Colonic mucosa (tissue), 4 donors: ENCODE data around the gene BDH1. TPM values are rescaled to one million over a fixed set of nuclear protein-coding genes. Genes with fewer than 3 reads are reported as not detected.

Source experiments
- DNase-seq: peaks from one replicate; pipeline ENCODE4 v3.0.0-alpha.2; 2020
- H3K27ac ChIP-seq: fragments of 200-600 bp; one replicate; pipeline ENCODE4 v1.8.0; 2021
- H3K27me3 ChIP-seq: fragments of 200-600 bp; one replicate; pipeline ENCODE4 v1.8.0; 2021
- H3K36me3 ChIP-seq: fragments of 200-600 bp; one replicate; pipeline ENCODE4 v1.8.0; 2021
- H3K4me1 ChIP-seq: fragments of 200-600 bp; one replicate; pipeline ENCODE4 v1.8.0; 2021; ENCODE audit warnings: mild to moderate bottlenecking
- H3K4me3 ChIP-seq: fragments of 200-600 bp; one replicate; pipeline ENCODE4 v1.8.0; 2021
- H3K9ac ChIP-seq, 2 donors: one replicate each; pipeline ENCODE4 v1.7.0; 2013; ENCODE audit warnings: control low read depth in 2 of 2, low read depth in 2 of 2, low read length in 2 of 2
- H3K9me3 ChIP-seq: fragments of 200-600 bp; one replicate; pipeline ENCODE4 v1.8.0; 2021
- CTCF ChIP-seq: fragments of 200-600 bp; IDR thresholded peaks from one replicate; pipeline ENCODE4 v1.8.0; 2022; ENCODE audit warnings: antibody characterized with exemption, mild to moderate bottlenecking
- intact Hi-C: fragments of 100-400 bp; cut with DNase I; formaldehyde crosslinking; loops from one replicate; pipeline ENCODE4 v1.14.1; 2022
- total RNA-seq, 2 donors: library from RNA; stranded (reverse); fragmentation: NEBNext Ultra II Directional in 1 of 2; extraction: Animal tissue kit (Norgen Biotek cat#: 25700) in 1 of 2; gene quantifications; one replicate each; pipeline ENCODE4 v1.2.1, GENCODE V29; 2021
- donor health status: healthy.
- donor health status: DM: no; HTN: no; CAD: no.
- donor health status: DM: no; HTN: no; CAD: no.

The BDH1 gene
- total RNA-seq, 2 donors from 2014 or later = 154 to 180 TPM

GRCh38 chr3:197495999-197496745 is 59.6 kb downstream of the BDH1 start:
- H3K27me3 ChIP-seq = no peaks in the 10 kb centered on the region
- H3K9ac ChIP-seq = no peak overlapping the region
- H3K27ac ChIP-seq = no peak overlapping the region
- no peaks in the 10 kb centered on the region for H3K9me3 ChIP-seq
- intact Hi-C loops = no loop called here
- no peak for TF ChIP-seq CTCF
- H3K4me1 ChIP-seq = peaks cover 7% of the 10 kb centered on the region
- no peak for DNase-seq
- no peaks in the 10 kb centered on the region for H3K36me3 ChIP-seq
- H3K4me3 ChIP-seq = no peak overlapping the region

DNA sequence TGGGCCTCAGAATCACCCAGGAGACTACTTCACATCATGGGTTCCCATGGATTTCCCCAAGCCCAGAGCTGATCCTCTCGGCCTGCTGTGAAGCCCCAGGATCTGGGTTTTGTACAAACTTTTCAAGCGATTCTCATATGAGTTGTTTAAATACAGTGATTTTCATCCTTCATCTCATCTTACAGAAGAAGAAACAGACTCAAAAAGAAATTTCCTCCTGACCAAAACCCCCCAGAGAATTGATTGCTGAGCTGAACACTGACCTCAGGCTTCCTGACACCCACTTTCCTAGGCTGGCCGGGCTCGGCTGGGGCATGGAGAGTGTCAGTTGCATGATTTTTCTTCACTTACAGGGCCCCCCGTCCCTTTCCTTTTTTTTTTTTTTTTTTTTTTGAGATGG is 60.3 kb downstream of the BDH1 start:
- H3K9ac ChIP-seq = no peak overlapping the region
- no peak for TF ChIP-seq CTCF
- H3K4me3 ChIP-seq = no peak overlapping the region
- intact Hi-C loops = no loop called here
- no peaks in the 10 kb centered on the region for H3K9me3 ChIP-seq
- no peak for DNase-seq
- H3K27me3 ChIP-seq = no peaks in the 10 kb centered on the region
- peaks cover 7% of the 10 kb centered on the region for H3K4me1 ChIP-seq
- no peaks in the 10 kb centered on the region for H3K36me3 ChIP-seq
- H3K27ac ChIP-seq = no peak overlapping the region

DNA sequence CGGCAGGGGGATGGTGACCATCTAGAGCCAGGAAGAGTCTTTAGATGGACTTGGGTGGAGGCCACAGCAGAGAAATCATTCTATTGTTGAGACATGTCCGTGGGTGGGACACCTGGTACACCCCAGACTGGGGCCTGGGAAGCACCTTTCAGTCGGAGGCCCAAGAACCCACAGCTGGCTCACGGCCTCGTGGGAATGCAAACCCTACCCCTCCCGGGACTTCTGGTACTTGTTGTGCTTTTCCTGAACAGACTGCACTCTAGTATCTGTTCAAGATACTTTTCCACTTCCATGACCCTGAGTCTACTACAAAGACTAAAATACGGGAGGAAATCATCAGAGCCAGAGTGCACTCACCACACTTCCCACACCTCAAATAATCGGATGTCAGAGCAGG is 60.7 kb downstream of the BDH1 start:
- H3K9ac ChIP-seq = peak overlapping the region in 1 of 2 donors; percentile 3
- H3K36me3 ChIP-seq = no peaks in the 10 kb centered on the region
- TF ChIP-seq CTCF = no peak
- intact Hi-C loops = no loop called here
- H3K4me3 ChIP-seq = no peak overlapping the region
- H3K9me3 ChIP-seq = no peaks in the 10 kb centered on the region
- H3K27me3 ChIP-seq = no peaks in the 10 kb centered on the region
- DNase-seq = no peak
- peaks cover 7% of the 10 kb centered on the region for H3K4me1 ChIP-seq
- peak overlapping the region; percentile 70 for H3K27ac ChIP-seq

- peak overlapping the region; percentile 70 for H3K27ac ChIP-seq
- H3K4me3 ChIP-seq = no peak overlapping the region
- H3K9ac ChIP-seq = peak overlapping the region in 1 of 2 donors; percentile 3
- peaks cover 5% of the 10 kb centered on the region for H3K4me1 ChIP-seq
- TF ChIP-seq CTCF = no peak
- H3K9me3 ChIP-seq = no peaks in the 10 kb centered on the region
- intact Hi-C loops = no loop called here
- no peaks in the 10 kb centered on the region for H3K27me3 ChIP-seq
- no peaks in the 10 kb centered on the region for H3K36me3 ChIP-seq
- peak; percentile 84 for DNase-seq
Measured at GRCh38 chr3:197494366-197495058, 61.3 kb downstream of the BDH1 start.

GRCh38 chr3:197493049-197493448 is 62.7 kb downstream of the BDH1 start:
- no peak for TF ChIP-seq CTCF
- peaks cover 5% of the 10 kb centered on the region for H3K4me1 ChIP-seq
- H3K9ac ChIP-seq = no peak overlapping the region
- no peaks in the 10 kb centered on the region for H3K9me3 ChIP-seq
- DNase-seq = no peak
- H3K36me3 ChIP-seq = no peaks in the 10 kb centered on the region
- H3K4me3 ChIP-seq = no peak overlapping the region
- no peak overlapping the region for H3K27ac ChIP-seq
- H3K27me3 ChIP-seq = no peaks in the 10 kb centered on the region
- intact Hi-C loops = no loop called here
